Measurements from ENCODE around the gene TRIM46. TPM values are rescaled to one million over a fixed set of nuclear protein-coding genes. Genes with fewer than 3 reads are reported as not detected.

The TRIM46 gene
- total RNA-seq, 1 experiment from 2014 or later = 6.0 TPM

DNA sequence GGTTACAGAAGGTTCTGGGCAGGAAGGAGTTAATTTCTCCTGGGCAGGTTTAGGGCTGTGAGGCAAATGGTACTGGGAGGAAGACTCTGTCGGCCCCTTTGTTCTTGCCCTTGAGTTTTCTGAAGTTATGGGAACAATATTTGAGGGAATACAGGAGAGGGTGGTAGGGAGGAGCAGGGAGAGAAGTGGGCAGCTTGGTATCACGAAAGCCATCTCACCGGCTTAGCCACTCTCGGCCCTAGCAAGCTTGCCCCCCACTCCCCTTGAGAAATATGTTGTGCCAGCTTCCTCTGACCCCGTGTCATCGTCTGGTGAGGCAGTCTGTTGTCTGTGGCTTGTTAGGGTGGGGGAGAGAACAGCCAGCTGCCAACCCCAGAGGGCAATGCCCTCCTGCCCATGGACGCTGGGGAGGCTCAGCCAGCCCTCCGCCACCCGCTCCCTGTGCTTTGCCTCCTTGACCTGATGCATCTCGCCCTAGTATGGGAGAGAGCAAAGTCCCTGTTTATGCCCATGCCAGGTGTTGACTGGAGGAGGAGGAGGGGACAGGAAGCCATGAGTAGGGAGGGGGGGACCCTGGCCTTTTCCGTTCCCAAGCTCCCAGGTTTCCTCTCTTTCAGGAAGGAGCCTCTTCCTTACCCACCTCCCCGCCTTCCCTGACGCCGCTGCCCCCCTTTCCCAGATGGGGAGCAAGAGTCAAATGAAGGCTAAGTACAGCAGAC, 44.7 kb upstream of the TRIM46 start:
- TF ChIP-seq, protein P1, sequence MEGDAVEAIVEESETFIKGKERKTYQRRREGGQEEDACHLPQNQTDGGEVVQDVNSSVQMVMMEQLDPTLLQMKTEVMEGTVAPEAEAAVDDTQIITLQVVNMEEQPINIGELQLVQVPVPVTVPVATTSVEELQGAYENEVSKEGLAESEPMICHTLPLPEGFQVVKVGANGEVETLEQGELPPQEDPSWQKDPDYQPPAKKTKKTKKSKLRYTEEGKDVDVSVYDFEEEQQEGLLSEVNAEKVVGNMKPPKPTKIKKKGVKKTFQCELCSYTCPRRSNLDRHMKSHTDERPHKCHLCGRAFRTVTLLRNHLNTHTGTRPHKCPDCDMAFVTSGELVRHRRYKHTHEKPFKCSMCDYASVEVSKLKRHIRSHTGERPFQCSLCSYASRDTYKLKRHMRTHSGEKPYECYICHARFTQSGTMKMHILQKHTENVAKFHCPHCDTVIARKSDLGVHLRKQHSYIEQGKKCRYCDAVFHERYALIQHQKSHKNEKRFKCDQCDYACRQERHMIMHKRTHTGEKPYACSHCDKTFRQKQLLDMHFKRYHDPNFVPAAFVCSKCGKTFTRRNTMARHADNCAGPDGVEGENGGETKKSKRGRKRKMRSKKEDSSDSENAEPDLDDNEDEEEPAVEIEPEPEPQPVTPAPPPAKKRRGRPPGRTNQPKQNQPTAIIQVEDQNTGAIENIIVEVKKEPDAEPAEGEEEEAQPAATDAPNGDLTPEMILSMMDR (conservative IDR thresholded peaks at IDR 0.05) = no peak
- POLR2A ChIA-PET (ENCODE audit: unreplicated experiment) = interaction anchor here (0.5 to 0.7 kb wide), 5 partner anchors 65 to 995 kb away, joined by 3 to 11 read pairs (median 5); no protein-coding TSS in a partner anchor
- peak overlapping the region; percentile 85 for H3K4me3 ChIP-seq
- peak; percentile 50 to 58 for DNase-seq
- TSS peak; percentile 75 for BruUV-seq (replicated peaks)
- H3K36me3 ChIP-seq (ENCODE audit: low read depth) = peaks cover 21% of the 10 kb centered on the region
- H3K27me3 ChIP-seq (ENCODE audit: insufficient read depth, low read depth) = no peaks in the 10 kb centered on the region
- H2AFZ ChIP-seq = no peak overlapping the region
- H3F3A ChIP-seq (ENCODE audit: insufficient read depth, low read depth) = peaks cover 71% of the 10 kb centered on the region
- H3K27ac ChIP-seq = peak overlapping the region; percentile 98
- peaks cover 61% of the 10 kb centered on the region for H3K4me1 ChIP-seq (replicated peaks; ENCODE audit: insufficient read depth)
- intact Hi-C loops (cut with micrococcal nuclease; ENCODE audit: unreplicated experiment) = loop anchor here (2.0 to 5.0 kb wide), 3 partner anchors 34 to 572 kb away; partner anchors contain the start of genes KRTCAP2, TRIM46 and UBE2Q1
- H3K9me3 ChIP-seq (ENCODE audit: insufficient read depth, low read depth) = no peaks in the 10 kb centered on the region
- CTCF ChIA-PET = interaction anchor here (0.6 to 1.2 kb wide), 4 partner anchors 29 to 44 kb away, joined by 3 to 13 read pairs (median 4); partner anchors contain the start of gene KRTCAP2
- peak overlapping the region; percentile 99 for H3K4me2 ChIP-seq
- H3K9me2 ChIP-seq (ENCODE audit: insufficient read depth) = no peaks in the 10 kb centered on the region
- H4K20me1 ChIP-seq (ENCODE audit: insufficient read depth) = no peaks in the 10 kb centered on the region
- H3K79me2 ChIP-seq (ENCODE audit: low read depth) = peaks cover 48% of the 10 kb centered on the region

DNA sequence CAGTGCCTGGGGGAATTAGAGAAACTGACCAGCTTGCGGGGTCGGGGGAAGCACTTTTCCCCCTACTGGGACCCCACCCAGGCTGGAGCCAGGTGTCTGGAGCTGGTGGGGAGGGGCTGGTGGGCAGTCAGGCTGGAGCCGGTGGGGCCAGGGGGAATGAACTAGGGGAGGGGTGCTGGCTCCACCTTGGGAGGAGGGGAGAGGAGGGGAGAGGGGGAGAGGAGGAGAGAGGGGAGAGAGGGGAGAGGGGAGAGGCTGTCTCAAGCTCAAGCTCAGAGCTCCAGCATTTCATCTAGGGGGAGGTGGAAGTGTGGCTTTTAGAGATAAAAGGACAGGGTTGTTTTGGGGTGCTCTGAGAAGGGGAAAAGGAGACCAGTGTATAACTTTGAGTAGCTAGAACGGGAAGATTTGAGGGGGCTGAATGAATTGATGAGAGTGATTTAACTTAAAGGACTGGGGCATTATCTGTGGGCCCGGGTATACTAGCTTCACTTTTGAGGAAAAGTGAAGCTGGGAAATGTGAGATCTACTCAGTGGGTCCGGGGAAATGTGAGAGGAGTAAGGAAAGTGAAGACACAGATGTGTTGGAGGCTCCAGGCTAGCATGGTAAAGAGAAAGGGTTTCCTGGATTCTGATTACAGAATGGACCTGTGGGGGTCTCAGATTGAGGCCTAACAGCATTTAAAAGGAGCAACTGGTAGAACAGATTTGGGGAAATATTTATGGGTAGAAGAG, 43.2 kb upstream of the TRIM46 start:
- Histone ChIP-seq H3K9me2 (ENCODE audit: insufficient read depth) (no peaks in the 10 kb centered on the region), H3K27ac (peak overlapping the region; percentile 98), H3K4me2 (peak overlapping the region; percentile 99), H3K9me3 (ENCODE audit: insufficient read depth, low read depth) (no peaks in the 10 kb centered on the region), H2AFZ (no peak overlapping the region), H3K27me3 (ENCODE audit: insufficient read depth, low read depth) (no peaks in the 10 kb centered on the region), H3K4me1 (replicated peaks; ENCODE audit: insufficient read depth) (peaks cover 55% of the 10 kb centered on the region), H4K20me1 (ENCODE audit: insufficient read depth) (no peaks in the 10 kb centered on the region), H3K36me3 (ENCODE audit: low read depth) (peaks cover 29% of the 10 kb centered on the region), H3F3A (ENCODE audit: insufficient read depth, low read depth) (peaks cover 70% of the 10 kb centered on the region), H3K4me3 (peak overlapping the region; percentile 85), H3K79me2 (ENCODE audit: low read depth) (peaks cover 48% of the 10 kb centered on the region)
- DNase-seq = no peak
- no peak for TF ChIP-seq EZH2 (IDR thresholded peaks at IDR 0.05; ENCODE audit: low read depth)
- TF ChIP-seq, protein P1 (conservative IDR thresholded peaks at IDR 0.05) = no peak
- BruUV-seq (replicated peaks) = no TSS peak
- ChIA-PET CTCF (interaction anchor here (0.6 to 1.2 kb wide), 3 partner anchors 14 to 149 kb away, joined by 3 to 4 read pairs (median 3); no protein-coding TSS in a partner anchor), POLR2A (ENCODE audit: unreplicated experiment) (interaction anchor here (0.6 kb wide), 1 partner anchor 64 kb away, joined by 6 read pairs; no protein-coding TSS in a partner anchor)
- intact Hi-C loops (cut with micrococcal nuclease; ENCODE audit: unreplicated experiment) = no loop called here

DNA sequence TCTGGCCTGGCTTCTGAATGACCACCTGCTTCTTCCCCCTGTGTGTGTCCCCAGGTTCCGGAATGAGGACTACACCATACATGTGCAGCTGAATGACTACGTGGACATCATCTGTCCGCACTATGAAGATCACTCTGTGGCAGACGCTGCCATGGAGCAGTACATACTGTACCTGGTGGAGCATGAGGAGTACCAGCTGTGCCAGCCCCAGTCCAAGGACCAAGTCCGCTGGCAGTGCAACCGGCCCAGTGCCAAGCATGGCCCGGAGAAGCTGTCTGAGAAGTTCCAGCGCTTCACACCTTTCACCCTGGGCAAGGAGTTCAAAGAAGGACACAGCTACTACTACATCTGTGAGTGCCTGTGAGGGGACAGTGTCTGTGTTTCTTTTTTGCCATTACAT, 42.4 kb upstream of the TRIM46 start:
- Histone ChIP-seq H3K9me2 (ENCODE audit: insufficient read depth) (no peaks in the 10 kb centered on the region), H3K27me3 (ENCODE audit: insufficient read depth, low read depth) (no peaks in the 10 kb centered on the region), H3K4me2 (peak overlapping the region; percentile 99; the same call in 1 of the 2 replicates), H3K4me3 (no peak overlapping the region), H3K27ac (peak overlapping the region; percentile 98), H4K20me1 (ENCODE audit: insufficient read depth) (no peaks in the 10 kb centered on the region), H3K36me3 (ENCODE audit: low read depth) (peaks cover 29% of the 10 kb centered on the region), H3F3A (ENCODE audit: insufficient read depth, low read depth) (peaks cover 70% of the 10 kb centered on the region), H3K9me3 (ENCODE audit: insufficient read depth, low read depth) (no peaks in the 10 kb centered on the region), H2AFZ (no peak overlapping the region), H3K79me2 (ENCODE audit: low read depth) (peaks cover 48% of the 10 kb centered on the region), H3K4me1 (replicated peaks; ENCODE audit: insufficient read depth) (peaks cover 47% of the 10 kb centered on the region)
- no peak for DNase-seq
- ChIA-PET CTCF (interaction anchor here (0.5 kb wide), 1 partner anchor 517 kb away, joined by 8 read pairs; no protein-coding TSS in a partner anchor), POLR2A (ENCODE audit: unreplicated experiment) (no interaction called here)
- BruUV-seq (replicated peaks) = no TSS peak
- intact Hi-C loops (cut with micrococcal nuclease; ENCODE audit: unreplicated experiment) = no loop called here
- no peak for TF ChIP-seq EZH2 (IDR thresholded peaks at IDR 0.05; ENCODE audit: low read depth)
- TF ChIP-seq, protein P1 (conservative IDR thresholded peaks at IDR 0.05) = no peak
